HEK293 (cell line): Measurements from ENCODE around the gene ALKBH3.

Experiments used
- GFI1B ChIP-seq: fragments of 450-650 bp; formaldehyde crosslinking; IDR thresholded peaks from 2 replicates; pipeline ENCODE4 v1.5.1; 2016; ENCODE audit warnings: missing biosample characterization, missing genetic modification characterization
- GLI2 ChIP-seq: fragments of 450-650 bp; formaldehyde crosslinking; IDR thresholded peaks from 2 replicates; pipeline ENCODE4; 2017; ENCODE audit warnings: missing biosample characterization, missing genetic modification characterization, low read depth, borderline replicate concordance
- HOXD13 ChIP-seq: sonication (generic); formaldehyde crosslinking; IDR thresholded peaks from 2 replicates; pipeline ENCODE4 v1.8.0; 2022; ENCODE audit warnings: missing genetic modification reagents, borderline replicate concordance
- KLF16 ChIP-seq: fragments of 450-650 bp; formaldehyde crosslinking; IDR thresholded peaks from 2 replicates; pipeline ENCODE4 v1.5.1; 2017; ENCODE audit warnings: missing biosample characterization, missing genetic modification characterization
- KLF9 ChIP-seq: fragments of 450-650 bp; formaldehyde crosslinking; IDR thresholded peaks from 2 replicates; pipeline ENCODE4 v1.5.1; 2016; ENCODE audit warnings: missing biosample characterization, missing genetic modification characterization, low read depth
- MEIS1 ChIP-seq: sonication (generic); formaldehyde crosslinking; IDR thresholded peaks from 2 replicates; pipeline ENCODE4 v1.8.1; 2022; ENCODE audit warnings: missing genetic modification reagents, mild to moderate bottlenecking, borderline replicate concordance
- SETDB1 ChIP-seq: IDR thresholded peaks from one replicate; pipeline ENCODE4 v1.6.1; 2017; ENCODE audit warnings: mild to moderate bottlenecking, low read length, moderate library complexity, mixed read lengths; ENCODE audit not compliant: insufficient read length
- WT1 ChIP-seq: fragments of 450-650 bp; formaldehyde crosslinking; IDR thresholded peaks from 2 replicates; pipeline ENCODE4 v1.5.1; 2016; ENCODE audit warnings: missing biosample characterization, missing genetic modification characterization
- YY1 ChIP-seq: fragments of 450-650 bp; formaldehyde crosslinking; IDR thresholded peaks from 2 replicates; pipeline ENCODE4 v1.5.1; 2018; ENCODE audit warnings: missing biosample characterization, missing genetic modification characterization
- ZBTB17 ChIP-seq: fragments of 450-650 bp; formaldehyde crosslinking; IDR thresholded peaks from 2 replicates; pipeline ENCODE4 v1.5.1; 2016; ENCODE audit warnings: missing biosample characterization, missing genetic modification characterization
- ZBTB21 ChIP-seq: fragments of 450-650 bp; formaldehyde crosslinking; IDR thresholded peaks from 2 replicates; pipeline ENCODE4 v1.5.1; 2017; ENCODE audit warnings: missing biosample characterization, missing genetic modification characterization
- ZBTB8A ChIP-seq: fragments of 450-650 bp; formaldehyde crosslinking; IDR thresholded peaks from 2 replicates; pipeline ENCODE4 v1.5.1; 2016; ENCODE audit warnings: missing biosample characterization, missing genetic modification characterization
- ZNF112 ChIP-seq: fragments of 450-650 bp; formaldehyde crosslinking; IDR thresholded peaks from 2 replicates; pipeline ENCODE4 v1.5.0; 2017; ENCODE audit warnings: missing biosample characterization, missing genetic modification characterization
- ZNF121 ChIP-seq: fragments of 450-650 bp; formaldehyde crosslinking; IDR thresholded peaks from 2 replicates; pipeline ENCODE4 v1.5.1; 2016; ENCODE audit warnings: missing biosample characterization, missing genetic modification characterization
- ZNF132 ChIP-seq: fragments of 450-650 bp; formaldehyde crosslinking; IDR thresholded peaks from 2 replicates; pipeline ENCODE4 v1.5.1; 2017; ENCODE audit warnings: missing biosample characterization, missing genetic modification characterization, borderline replicate concordance
- ZNF140 ChIP-seq: fragments of 450-650 bp; formaldehyde crosslinking; IDR thresholded peaks from 2 replicates; pipeline ENCODE4 v1.5.1; 2016; ENCODE audit warnings: missing biosample characterization, missing genetic modification characterization
- ZNF146 ChIP-seq: fragments of 450-650 bp; formaldehyde crosslinking; IDR thresholded peaks from 2 replicates; pipeline ENCODE4 v1.5.1; 2016; ENCODE audit warnings: missing biosample characterization, missing genetic modification characterization
- ZNF174 ChIP-seq: fragments of 450-650 bp; formaldehyde crosslinking; IDR thresholded peaks from 2 replicates; pipeline ENCODE4 v1.5.0; 2017; ENCODE audit warnings: missing biosample characterization, mild to moderate bottlenecking, missing genetic modification characterization
- ZNF248 ChIP-seq: fragments of 450-650 bp; formaldehyde crosslinking; IDR thresholded peaks from 2 replicates; pipeline ENCODE4 v1.5.1; 2017; ENCODE audit warnings: missing biosample characterization, missing genetic modification characterization
- ZNF302 ChIP-seq: fragments of 450-650 bp; formaldehyde crosslinking; IDR thresholded peaks from 2 replicates; pipeline ENCODE4 v1.5.1; 2016; ENCODE audit warnings: missing biosample characterization, missing genetic modification characterization, low read depth
- ZNF335 ChIP-seq: fragments of 450-650 bp; formaldehyde crosslinking; conservative IDR thresholded peaks from 2 replicates; pipeline ENCODE4 v1.5.1; 2016; ENCODE audit warnings: missing biosample characterization, missing genetic modification characterization
- ZNF416 ChIP-seq: fragments of 450-650 bp; formaldehyde crosslinking; IDR thresholded peaks from 2 replicates; pipeline ENCODE4 v1.5.1; 2016; ENCODE audit warnings: missing biosample characterization, missing genetic modification characterization
- ZNF514 ChIP-seq: fragments of 450-650 bp; formaldehyde crosslinking; IDR thresholded peaks from 2 replicates; pipeline ENCODE4 v1.5.1; 2016; ENCODE audit warnings: missing biosample characterization, missing genetic modification characterization
- ZNF558 ChIP-seq: fragments of 450-650 bp; formaldehyde crosslinking; IDR thresholded peaks from 2 replicates; pipeline ENCODE4 v1.5.1; 2016; ENCODE audit warnings: missing biosample characterization, missing genetic modification characterization
- ZNF560 ChIP-seq: fragments of 450-650 bp; formaldehyde crosslinking; IDR thresholded peaks from 2 replicates; pipeline ENCODE4 v1.5.1; 2017; ENCODE audit warnings: missing biosample characterization, missing genetic modification characterization, borderline replicate concordance
- ZNF670 ChIP-seq: fragments of 450-650 bp; formaldehyde crosslinking; IDR thresholded peaks from 2 replicates; pipeline ENCODE4 v1.5.1; 2016; ENCODE audit warnings: missing biosample characterization, missing genetic modification characterization, low read depth
- TF ChIP-seq, protein P1 (sequence below): fragments of 450-650 bp; formaldehyde crosslinking; optimal IDR thresholded peaks from 2 replicates; pipeline ENCODE3; 2016; ENCODE audit warnings: missing biosample characterization, mild to moderate bottlenecking, missing genetic modification characterization
- TF ChIP-seq, protein P2 (sequence below): fragments of 450-650 bp; formaldehyde crosslinking; IDR thresholded peaks from 2 replicates; pipeline ENCODE4 v1.5.1; 2016; ENCODE audit warnings: missing biosample characterization, missing genetic modification characterization
- TF ChIP-seq, protein P3 (sequence below): fragments of 450-650 bp; formaldehyde crosslinking; IDR thresholded peaks from 2 replicates; pipeline ENCODE4 v1.5.1; 2016; ENCODE audit warnings: missing biosample characterization, missing genetic modification characterization
- TF ChIP-seq, protein P4 (sequence below): fragments of 450-650 bp; formaldehyde crosslinking; IDR thresholded peaks from 2 replicates; pipeline ENCODE4 v1.5.1; 2016; ENCODE audit warnings: missing biosample characterization, missing genetic modification characterization, low read depth
- TF ChIP-seq, protein P5 (sequence below): fragments of 450-650 bp; formaldehyde crosslinking; IDR thresholded peaks from 2 replicates; pipeline ENCODE4 v1.5.1; 2016; ENCODE audit warnings: missing biosample characterization, missing genetic modification characterization
- TF ChIP-seq, protein P6 (sequence below): fragments of 450-650 bp; formaldehyde crosslinking; IDR thresholded peaks from 2 replicates; pipeline ENCODE4 v1.5.1; 2017; ENCODE audit warnings: missing biosample characterization, missing genetic modification characterization

ALKBH3 gene

DNA sequence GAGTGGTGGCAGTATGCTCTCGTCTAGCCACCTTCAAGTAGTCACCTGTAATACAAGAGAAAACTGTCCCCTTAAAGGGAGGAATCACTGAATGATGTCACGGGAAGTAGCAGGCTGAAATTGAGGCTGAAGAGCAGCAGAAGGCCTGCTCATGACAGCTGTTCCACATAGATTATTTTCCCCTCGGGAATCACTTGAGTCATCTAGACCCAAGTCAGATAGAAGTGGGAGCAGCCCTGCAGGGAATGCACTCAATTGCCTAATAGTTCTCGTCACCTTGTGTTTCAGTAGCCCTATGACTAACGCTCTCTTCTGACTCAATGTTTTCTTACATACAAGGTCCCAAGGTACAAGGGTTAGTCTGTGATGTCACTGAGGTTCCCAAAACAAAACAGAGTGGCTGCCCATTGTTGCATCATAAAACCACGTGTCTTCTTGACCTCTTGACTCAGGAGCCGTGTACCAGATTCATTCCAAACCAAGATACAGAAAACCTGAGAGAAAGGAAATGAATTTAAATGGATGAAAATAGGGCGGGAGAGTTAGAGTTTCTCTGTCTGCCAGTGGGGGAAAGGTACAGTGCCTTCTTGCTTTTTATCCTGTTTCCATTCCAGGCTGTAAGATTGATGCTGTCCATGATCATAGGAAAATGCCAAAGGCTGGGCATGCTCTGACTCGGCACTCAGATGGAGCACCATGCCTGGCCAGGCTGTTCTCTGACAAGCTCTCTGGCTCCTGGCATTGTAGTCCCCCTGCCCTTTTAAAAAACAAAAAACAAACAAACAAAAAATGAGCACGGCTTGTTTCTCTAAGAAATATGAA lies 40.2 kb downstream of the ALKBH3 start (continued):
- TF ChIP-seq, protein P1, sequence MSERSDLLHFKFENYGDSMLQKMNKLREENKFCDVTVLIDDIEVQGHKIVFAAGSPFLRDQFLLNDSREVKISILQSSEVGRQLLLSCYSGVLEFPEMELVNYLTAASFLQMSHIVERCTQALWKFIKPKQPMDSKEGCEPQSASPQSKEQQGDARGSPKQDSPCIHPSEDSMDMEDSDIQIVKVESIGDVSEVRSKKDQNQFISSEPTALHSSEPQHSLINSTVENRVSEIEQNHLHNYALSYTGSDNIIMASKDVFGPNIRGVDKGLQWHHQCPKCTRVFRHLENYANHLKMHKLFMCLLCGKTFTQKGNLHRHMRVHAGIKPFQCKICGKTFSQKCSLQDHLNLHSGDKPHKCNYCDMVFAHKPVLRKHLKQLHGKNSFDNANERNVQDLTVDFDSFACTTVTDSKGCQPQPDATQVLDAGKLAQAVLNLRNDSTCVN, result no peak
- TF ChIP-seq HOXD13, result no peak; the same call in 1 of the 2 replicates
- TF ChIP-seq, protein P2, sequence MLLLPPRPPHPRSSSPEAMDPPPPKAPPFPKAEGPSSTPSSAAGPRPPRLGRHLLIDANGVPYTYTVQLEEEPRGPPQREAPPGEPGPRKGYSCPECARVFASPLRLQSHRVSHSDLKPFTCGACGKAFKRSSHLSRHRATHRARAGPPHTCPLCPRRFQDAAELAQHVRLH, result no peak
- TF ChIP-seq, protein P3, sequence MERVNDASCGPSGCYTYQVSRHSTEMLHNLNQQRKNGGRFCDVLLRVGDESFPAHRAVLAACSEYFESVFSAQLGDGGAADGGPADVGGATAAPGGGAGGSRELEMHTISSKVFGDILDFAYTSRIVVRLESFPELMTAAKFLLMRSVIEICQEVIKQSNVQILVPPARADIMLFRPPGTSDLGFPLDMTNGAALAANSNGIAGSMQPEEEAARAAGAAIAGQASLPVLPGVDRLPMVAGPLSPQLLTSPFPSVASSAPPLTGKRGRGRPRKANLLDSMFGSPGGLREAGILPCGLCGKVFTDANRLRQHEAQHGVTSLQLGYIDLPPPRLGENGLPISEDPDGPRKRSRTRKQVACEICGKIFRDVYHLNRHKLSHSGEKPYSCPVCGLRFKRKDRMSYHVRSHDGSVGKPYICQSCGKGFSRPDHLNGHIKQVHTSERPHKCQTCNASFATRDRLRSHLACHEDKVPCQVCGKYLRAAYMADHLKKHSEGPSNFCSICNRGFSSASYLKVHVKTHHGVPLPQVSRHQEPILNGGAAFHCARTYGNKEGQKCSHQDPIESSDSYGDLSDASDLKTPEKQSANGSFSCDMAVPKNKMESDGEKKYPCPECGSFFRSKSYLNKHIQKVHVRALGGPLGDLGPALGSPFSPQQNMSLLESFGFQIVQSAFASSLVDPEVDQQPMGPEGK (tag by site-specific recombination), result peak; percentile 60; the same call in 1 of the 2 replicates
- TF ChIP-seq GFI1B (tag by site-specific recombination), result peak; percentile 63
- no peak for TF ChIP-seq ZNF670 (tag by site-specific recombination)
- TF ChIP-seq ZNF132 (tag by site-specific recombination), result no peak
- TF ChIP-seq KLF9, result no peak; the same call in 1 of the 2 replicates
- TF ChIP-seq WT1 (tag by site-specific recombination), result peak; percentile 34; the same call in 1 of the 2 replicates
- peak; percentile 26; the same call in 1 of the 2 replicates for TF ChIP-seq ZNF146 (tag by site-specific recombination)
- no peak for TF ChIP-seq YY1 (tag by site-specific recombination)
- no peak for TF ChIP-seq ZNF112 (tag by site-specific recombination)
- no peak for TF ChIP-seq ZNF302 (tag by site-specific recombination)
- TF ChIP-seq ZNF335 (tag by site-specific recombination), result peak; percentile 49
- no peak for TF ChIP-seq ZNF121 (tag by site-specific recombination)
- TF ChIP-seq, protein P4, sequence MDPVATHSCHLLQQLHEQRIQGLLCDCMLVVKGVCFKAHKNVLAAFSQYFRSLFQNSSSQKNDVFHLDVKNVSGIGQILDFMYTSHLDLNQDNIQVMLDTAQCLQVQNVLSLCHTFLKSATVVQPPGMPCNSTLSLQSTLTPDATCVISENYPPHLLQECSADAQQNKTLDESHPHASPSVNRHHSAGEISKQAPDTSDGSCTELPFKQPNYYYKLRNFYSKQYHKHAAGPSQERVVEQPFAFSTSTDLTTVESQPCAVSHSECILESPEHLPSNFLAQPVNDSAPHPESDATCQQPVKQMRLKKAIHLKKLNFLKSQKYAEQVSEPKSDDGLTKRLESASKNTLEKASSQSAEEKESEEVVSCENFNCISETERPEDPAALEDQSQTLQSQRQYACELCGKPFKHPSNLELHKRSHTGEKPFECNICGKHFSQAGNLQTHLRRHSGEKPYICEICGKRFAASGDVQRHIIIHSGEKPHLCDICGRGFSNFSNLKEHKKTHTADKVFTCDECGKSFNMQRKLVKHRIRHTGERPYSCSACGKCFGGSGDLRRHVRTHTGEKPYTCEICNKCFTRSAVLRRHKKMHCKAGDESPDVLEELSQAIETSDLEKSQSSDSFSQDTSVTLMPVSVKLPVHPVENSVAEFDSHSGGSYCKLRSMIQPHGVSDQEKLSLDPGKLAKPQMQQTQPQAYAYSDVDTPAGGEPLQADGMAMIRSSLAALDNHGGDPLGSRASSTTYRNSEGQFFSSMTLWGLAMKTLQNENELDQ (tag by site-specific recombination), result no peak
- no peak for TF ChIP-seq ZNF416 (tag by site-specific recombination)
- no peak for TF ChIP-seq SETDB1
- TF ChIP-seq ZNF248 (tag by site-specific recombination), result no peak
- TF ChIP-seq MEIS1 (CRISPR knock-in tag), result no peak
- TF ChIP-seq ZNF560 (tag by site-specific recombination), result no peak
- no peak; the same call in 1 of the 2 replicates for TF ChIP-seq ZNF558 (tag by site-specific recombination)
- TF ChIP-seq, protein P5, sequence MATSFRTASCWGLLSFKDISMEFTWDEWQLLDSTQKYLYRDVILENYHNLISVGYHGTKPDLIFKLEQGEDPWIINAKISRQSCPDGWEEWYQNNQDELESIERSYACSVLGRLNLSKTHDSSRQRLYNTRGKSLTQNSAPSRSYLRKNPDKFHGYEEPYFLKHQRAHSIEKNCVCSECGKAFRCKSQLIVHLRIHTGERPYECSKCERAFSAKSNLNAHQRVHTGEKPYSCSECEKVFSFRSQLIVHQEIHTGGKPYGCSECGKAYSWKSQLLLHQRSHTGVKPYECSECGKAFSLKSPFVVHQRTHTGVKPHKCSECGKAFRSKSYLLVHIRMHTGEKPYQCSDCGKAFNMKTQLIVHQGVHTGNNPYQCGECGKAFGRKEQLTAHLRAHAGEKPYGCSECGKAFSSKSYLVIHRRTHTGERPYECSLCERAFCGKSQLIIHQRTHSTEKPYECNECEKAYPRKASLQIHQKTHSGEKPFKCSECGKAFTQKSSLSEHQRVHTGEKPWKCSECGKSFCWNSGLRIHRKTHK, result no peak
- TF ChIP-seq ZNF514, result no peak
- no peak for TF ChIP-seq ZNF140 (tag by site-specific recombination)
- no peak for TF ChIP-seq KLF16 (tag by site-specific recombination)
- TF ChIP-seq ZBTB17 (tag by site-specific recombination), result peak; percentile 71
- peak; percentile 98 for TF ChIP-seq ZBTB21 (tag by site-specific recombination)
- TF ChIP-seq GLI2 (tag by site-specific recombination), result peak; percentile 39; the same call in 1 of the 2 replicates
- TF ChIP-seq ZBTB8A (tag by site-specific recombination), result no peak
- TF ChIP-seq, protein P6, sequence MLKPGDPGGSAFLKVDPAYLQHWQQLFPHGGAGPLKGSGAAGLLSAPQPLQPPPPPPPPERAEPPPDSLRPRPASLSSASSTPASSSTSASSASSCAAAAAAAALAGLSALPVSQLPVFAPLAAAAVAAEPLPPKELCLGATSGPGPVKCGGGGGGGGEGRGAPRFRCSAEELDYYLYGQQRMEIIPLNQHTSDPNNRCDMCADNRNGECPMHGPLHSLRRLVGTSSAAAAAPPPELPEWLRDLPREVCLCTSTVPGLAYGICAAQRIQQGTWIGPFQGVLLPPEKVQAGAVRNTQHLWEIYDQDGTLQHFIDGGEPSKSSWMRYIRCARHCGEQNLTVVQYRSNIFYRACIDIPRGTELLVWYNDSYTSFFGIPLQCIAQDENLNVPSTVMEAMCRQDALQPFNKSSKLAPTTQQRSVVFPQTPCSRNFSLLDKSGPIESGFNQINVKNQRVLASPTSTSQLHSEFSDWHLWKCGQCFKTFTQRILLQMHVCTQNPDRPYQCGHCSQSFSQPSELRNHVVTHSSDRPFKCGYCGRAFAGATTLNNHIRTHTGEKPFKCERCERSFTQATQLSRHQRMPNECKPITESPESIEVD (tag by site-specific recombination), result peak; percentile 8; the same call in 1 of the 2 replicates
- no peak for TF ChIP-seq ZNF174 (tag by site-specific recombination)
